Stimulated activated CD4-positive, alpha-beta T cell treated with anti-CD3 and anti-CD28 coated beads, TNF-alpha, amount 100 ng/mL, for 24 hours (primary cell): ENCODE data around the gene TTI1.
"Not testable (repeated sequence)": the region's sequence is repeated elsewhere in the genome, so short reads cannot be mapped to it uniquely, and the experiment has no call there.

Experiments used
- DNase-seq, 3 experiments: peaks; one replicate each; pipeline ENCODE4 v3.0.0-alpha.2; 2020; ENCODE audit warnings: low read depth in 3 of 3

The TTI1 gene

GRCh38 chr20:37968841-37969401, 64.3 kb downstream of the TTI1 start:
- DNase-seq, result no peak

GRCh38 chr20:37963483-37963882, 69.8 kb downstream of the TTI1 start:
- not testable (repeated sequence) for DNase-seq

GRCh38 chr20:37961066-37961465, 72.2 kb downstream of the TTI1 start:
- DNase-seq, result no peak

GRCh38 chr20:37958856-37959520, 74.3 kb downstream of the TTI1 start:
- DNase-seq, result no peak

- no peak for DNase-seq
Observed at GRCh38 chr20:37956107-37956585, 77.1 kb downstream of the TTI1 start.

- DNase-seq, result no peak
Observed at GRCh38 chr20:37955511-37955910, 77.7 kb downstream of the TTI1 start.

- no peak for DNase-seq
Observed at GRCh38 chr20:37954626-37955025, 78.6 kb downstream of the TTI1 start.

GRCh38 chr20:37954190-37954589, 79.1 kb downstream of the TTI1 start:
- no peak for DNase-seq

GRCh38 chr20:37948956-37949355, 84.3 kb downstream of the TTI1 start:
- no peak for DNase-seq

- no peak for DNase-seq
Observed at GRCh38 chr20:37947943-37948342, 85.3 kb downstream of the TTI1 start.

GRCh38 chr20:37946946-37947345, 86.3 kb downstream of the TTI1 start:
- no peak for DNase-seq

GRCh38 chr20:37945091-37945547, 88.1 kb downstream of the TTI1 start:
- DNase-seq, result no peak

GRCh38 chr20:37944456-37944981, 88.7 kb downstream of the TTI1 start:
- DNase-seq, result no peak

GRCh38 chr20:37943501-37944455, 89.5 kb downstream of the TTI1 start:
- DNase-seq, result no peak

- no peak for DNase-seq
Observed at GRCh38 chr20:37943033-37943432, 90.2 kb downstream of the TTI1 start.

- no peak for DNase-seq
Observed at GRCh38 chr20:37941992-37942391, 91.3 kb downstream of the TTI1 start.

- no peak for DNase-seq
Observed at GRCh38 chr20:37941332-37941731, 91.9 kb downstream of the TTI1 start.

- DNase-seq, result no peak
Observed at GRCh38 chr20:37940858-37941257, 92.4 kb downstream of the TTI1 start.

- no peak for DNase-seq
Observed at GRCh38 chr20:37939701-37940560, 93.3 kb downstream of the TTI1 start.

GRCh38 chr20:37938954-37939353, 94.3 kb downstream of the TTI1 start:
- no peak for DNase-seq

GRCh38 chr20:37938181-37938750, 95.0 kb downstream of the TTI1 start:
- DNase-seq, result no peak
